ENCODE measurements around the gene ERN2. TPM values are rescaled to one million over a fixed set of nuclear protein-coding genes. Genes with fewer than 3 reads are reported as not detected.

The ERN2 gene
- total and polyA plus RNA-seq, 2 of the 13 experiments (the other 11 are each of a cell fraction or from before 2014, with no cell fraction given) = 2.2 to 3.5 TPM

DNA sequence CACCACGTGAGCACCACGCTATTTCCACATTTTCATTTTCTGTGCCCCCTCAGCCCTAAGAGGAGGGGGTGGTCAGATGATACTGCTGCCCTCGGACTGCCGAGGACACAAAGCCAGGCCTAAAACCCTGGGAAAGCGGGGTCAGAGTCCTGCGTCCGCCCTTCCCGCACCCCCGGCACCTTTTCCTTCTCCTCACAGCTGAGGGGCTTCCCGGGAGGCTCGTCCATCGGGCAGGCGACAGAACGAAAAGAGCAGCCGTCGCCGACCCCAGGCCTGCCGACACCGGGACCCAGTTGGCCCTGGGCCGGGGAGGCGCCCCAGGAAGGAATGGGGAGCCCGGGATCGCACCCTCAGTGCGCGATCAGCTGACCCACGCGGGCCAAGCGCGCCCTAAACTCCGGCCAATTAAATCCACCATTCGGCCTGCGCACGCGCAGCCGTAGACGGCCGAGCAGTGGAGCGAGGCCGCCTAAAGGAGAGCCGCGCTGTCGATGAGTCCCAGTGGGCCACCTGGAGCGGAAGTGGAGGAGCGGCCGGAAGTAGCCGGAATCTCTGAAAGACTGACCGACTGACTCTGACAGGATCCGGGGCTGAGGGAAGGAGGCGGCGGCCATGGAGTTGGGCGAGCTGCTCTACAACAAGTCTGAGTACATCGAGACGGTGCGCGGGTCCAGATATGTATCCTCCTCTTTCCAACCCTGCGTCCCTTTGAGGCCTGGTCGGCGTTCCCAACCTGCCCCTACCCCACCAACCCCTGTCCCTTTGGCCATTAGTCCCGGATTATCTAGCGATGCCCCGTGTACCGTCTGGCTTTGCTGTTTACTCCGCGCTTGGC lies 71.9 kb downstream of the ERN2 start, which contains the start of the genes DCTN5 and PALB2 (continued):
- TF ChIP-seq, protein P1, sequence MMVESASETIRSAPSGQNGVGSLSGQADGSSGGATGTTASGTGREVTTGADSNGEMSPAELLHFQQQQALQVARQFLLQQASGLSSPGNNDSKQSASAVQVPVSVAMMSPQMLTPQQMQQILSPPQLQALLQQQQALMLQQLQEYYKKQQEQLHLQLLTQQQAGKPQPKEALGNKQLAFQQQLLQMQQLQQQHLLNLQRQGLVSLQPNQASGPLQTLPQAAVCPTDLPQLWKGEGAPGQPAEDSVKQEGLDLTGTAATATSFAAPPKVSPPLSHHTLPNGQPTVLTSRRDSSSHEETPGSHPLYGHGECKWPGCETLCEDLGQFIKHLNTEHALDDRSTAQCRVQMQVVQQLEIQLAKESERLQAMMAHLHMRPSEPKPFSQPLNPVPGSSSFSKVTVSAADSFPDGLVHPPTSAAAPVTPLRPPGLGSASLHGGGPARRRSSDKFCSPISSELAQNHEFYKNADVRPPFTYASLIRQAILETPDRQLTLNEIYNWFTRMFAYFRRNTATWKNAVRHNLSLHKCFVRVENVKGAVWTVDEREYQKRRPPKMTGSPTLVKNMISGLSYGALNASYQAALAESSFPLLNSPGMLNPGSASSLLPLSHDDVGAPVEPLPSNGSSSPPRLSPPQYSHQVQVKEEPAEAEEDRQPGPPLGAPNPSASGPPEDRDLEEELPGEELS (CRISPR knock-in tag; IDR thresholded peaks at IDR 0.05) = peak; percentile 63
- TF ChIP-seq, protein P2, sequence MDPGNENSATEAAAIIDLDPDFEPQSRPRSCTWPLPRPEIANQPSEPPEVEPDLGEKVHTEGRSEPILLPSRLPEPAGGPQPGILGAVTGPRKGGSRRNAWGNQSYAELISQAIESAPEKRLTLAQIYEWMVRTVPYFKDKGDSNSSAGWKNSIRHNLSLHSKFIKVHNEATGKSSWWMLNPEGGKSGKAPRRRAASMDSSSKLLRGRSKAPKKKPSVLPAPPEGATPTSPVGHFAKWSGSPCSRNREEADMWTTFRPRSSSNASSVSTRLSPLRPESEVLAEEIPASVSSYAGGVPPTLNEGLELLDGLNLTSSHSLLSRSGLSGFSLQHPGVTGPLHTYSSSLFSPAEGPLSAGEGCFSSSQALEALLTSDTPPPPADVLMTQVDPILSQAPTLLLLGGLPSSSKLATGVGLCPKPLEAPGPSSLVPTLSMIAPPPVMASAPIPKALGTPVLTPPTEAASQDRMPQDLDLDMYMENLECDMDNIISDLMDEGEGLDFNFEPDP (CRISPR knock-in tag; conservative IDR thresholded peaks at IDR 0.05) = no peak
- TF ChIP-seq CBX2 (IDR thresholded peaks at IDR 0.05; ENCODE audit: low read depth, low read length) (no peak), CBX2 (CRISPR knock-in tag; IDR thresholded peaks at IDR 0.05; ENCODE audit: low read depth) (no peak), U2AF2 (IDR thresholded peaks at IDR 0.05; ENCODE audit: low read depth, low read length) (peak; percentile 36; the same call in 1 of the 2 replicates), RBAK (CRISPR knock-in tag; IDR thresholded peaks at IDR 0.05) (peak; percentile 57; the same call in 1 of the 2 replicates), ZNF816 (CRISPR knock-in tag; IDR thresholded peaks at IDR 0.05; ENCODE audit: borderline replicate concordance) (peak; percentile 91; the same call in 1 of the 2 replicates), ZFP82 (CRISPR knock-in tag; IDR thresholded peaks at IDR 0.05; ENCODE audit: borderline replicate concordance) (peak; percentile 81; the same call in 1 of the 2 replicates), KLF11 (CRISPR knock-in tag; IDR thresholded peaks at IDR 0.05) (0 out of 2 replicates have a peak, but pooled peaks have one; percentile 62), THAP11 (CRISPR knock-in tag; IDR thresholded peaks at IDR 0.05) (peak; percentile 96), MAFK (conservative IDR thresholded peaks at IDR 0.05 in 1 of 2, IDR thresholded peaks at IDR 0.05 in 1 of 2; ENCODE audit: low read length in 2 of 2) (peak; percentile 27 to 85; a peak in 3 of 4 replicates), MED1 (CRISPR knock-in tag; IDR thresholded peaks at IDR 0.05) (peak; percentile 86), SMAD1 (CRISPR knock-in tag; IDR thresholded peaks at IDR 0.05; ENCODE audit: borderline replicate concordance, low read depth) (no peak; the same call in 1 of the 2 replicates), ZNF737 (CRISPR knock-in tag; IDR thresholded peaks at IDR 0.05; ENCODE audit: borderline replicate concordance) (peak; percentile 74; the same call in 1 of the 2 replicates), JDP2 (CRISPR knock-in tag; IDR thresholded peaks at IDR 0.05; ENCODE audit: borderline replicate concordance) (no peak; the same call in 1 of the 2 replicates), KAT2B (IDR thresholded peaks at IDR 0.05; ENCODE audit: borderline replicate concordance, low read depth, low read length) (no peak), RXRB (CRISPR knock-in tag; IDR thresholded peaks at IDR 0.05; ENCODE audit: borderline replicate concordance) (peak; percentile 52; the same call in 1 of the 2 replicates), GTF3A (CRISPR knock-in tag; conservative IDR thresholded peaks at IDR 0.05) (no peak; the same call in 1 of the 2 replicates)
- TF ChIP-seq, protein P3, sequence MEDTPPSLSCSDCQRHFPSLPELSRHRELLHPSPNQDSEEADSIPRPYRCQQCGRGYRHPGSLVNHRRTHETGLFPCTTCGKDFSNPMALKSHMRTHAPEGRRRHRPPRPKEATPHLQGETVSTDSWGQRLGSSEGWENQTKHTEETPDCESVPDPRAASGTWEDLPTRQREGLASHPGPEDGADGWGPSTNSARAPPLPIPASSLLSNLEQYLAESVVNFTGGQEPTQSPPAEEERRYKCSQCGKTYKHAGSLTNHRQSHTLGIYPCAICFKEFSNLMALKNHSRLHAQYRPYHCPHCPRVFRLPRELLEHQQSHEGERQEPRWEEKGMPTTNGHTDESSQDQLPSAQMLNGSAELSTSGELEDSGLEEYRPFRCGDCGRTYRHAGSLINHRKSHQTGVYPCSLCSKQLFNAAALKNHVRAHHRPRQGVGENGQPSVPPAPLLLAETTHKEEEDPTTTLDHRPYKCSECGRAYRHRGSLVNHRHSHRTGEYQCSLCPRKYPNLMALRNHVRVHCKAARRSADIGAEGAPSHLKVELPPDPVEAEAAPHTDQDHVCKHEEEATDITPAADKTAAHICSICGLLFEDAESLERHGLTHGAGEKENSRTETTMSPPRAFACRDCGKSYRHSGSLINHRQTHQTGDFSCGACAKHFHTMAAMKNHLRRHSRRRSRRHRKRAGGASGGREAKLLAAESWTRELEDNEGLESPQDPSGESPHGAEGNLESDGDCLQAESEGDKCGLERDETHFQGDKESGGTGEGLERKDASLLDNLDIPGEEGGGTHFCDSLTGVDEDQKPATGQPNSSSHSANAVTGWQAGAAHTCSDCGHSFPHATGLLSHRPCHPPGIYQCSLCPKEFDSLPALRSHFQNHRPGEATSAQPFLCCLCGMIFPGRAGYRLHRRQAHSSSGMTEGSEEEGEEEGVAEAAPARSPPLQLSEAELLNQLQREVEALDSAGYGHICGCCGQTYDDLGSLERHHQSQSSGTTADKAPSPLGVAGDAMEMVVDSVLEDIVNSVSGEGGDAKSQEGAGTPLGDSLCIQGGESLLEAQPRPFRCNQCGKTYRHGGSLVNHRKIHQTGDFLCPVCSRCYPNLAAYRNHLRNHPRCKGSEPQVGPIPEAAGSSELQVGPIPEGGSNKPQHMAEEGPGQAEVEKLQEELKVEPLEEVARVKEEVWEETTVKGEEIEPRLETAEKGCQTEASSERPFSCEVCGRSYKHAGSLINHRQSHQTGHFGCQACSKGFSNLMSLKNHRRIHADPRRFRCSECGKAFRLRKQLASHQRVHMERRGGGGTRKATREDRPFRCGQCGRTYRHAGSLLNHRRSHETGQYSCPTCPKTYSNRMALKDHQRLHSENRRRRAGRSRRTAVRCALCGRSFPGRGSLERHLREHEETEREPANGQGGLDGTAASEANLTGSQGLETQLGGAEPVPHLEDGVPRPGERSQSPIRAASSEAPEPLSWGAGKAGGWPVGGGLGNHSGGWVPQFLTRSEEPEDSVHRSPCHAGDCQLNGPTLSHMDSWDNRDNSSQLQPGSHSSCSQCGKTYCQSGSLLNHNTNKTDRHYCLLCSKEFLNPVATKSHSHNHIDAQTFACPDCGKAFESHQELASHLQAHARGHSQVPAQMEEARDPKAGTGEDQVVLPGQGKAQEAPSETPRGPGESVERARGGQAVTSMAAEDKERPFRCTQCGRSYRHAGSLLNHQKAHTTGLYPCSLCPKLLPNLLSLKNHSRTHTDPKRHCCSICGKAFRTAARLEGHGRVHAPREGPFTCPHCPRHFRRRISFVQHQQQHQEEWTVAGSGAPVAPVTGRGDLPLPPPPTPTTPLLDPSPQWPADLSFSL (CRISPR knock-in tag; IDR thresholded peaks at IDR 0.05) = 0 out of 2 replicates have a peak, but pooled peaks have one; percentile 13

Data from HepG2 (cell line).